Measurements from ENCODE around the gene PIK3R1.

The PIK3R1 gene

DNA sequence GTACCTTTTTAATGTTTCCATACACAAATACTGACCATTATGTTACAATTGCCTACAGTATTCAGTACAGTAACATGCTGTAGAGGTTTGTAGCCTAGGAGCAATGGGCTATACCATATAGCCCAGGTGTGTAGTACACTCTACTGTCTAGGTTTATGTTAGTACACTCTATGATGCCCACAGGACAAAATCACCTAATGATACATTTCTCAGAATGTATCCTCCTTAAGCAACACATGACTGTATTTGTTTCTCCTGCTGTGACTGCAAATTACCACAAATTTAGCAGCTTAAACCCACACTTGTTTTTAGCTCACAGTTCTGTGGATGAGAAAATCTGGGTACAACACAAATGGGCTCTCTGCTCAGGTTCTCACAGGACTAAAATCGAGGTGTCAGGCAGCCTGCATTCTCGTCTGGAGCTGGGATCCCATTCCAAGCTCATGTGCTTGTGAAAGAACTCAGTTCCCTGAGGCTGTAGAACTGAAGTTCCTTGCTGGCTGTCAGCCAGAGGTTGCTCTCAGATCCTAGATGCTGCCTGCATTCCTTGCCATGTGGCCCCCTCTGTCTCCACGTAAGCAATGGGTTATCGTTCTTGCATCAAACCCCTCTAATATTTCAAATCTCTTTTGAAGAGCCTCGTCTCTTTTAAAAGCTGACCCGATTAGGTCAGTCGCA lies 38.6 kb upstream of the PIK3R1 start:
- DNase-seq (ENCODE audit: low spot score): no peak
- no peak for TF ChIP-seq CTCF (IDR thresholded peaks at IDR 0.05; ENCODE audit: extremely low read depth, missing control alignments)

DNA sequence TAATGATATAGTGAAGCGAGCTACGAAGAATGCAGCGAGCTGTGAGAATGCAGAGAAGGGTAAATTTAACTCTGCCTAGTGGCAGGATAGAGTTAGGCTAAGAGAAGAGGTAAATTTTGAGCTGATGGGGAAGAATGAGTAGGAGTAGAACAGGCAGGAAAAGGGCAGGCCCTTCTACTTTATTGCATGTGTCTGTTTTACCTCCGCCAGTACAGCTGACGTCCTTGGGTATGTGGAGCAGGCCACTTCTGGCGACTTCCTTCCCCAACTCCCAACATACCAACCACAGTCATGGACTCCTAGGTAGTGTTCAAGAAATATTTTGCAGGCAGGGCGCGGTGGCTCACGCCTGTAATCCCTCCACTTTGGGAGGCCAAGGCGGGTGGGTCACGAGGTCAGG lies 37.9 kb upstream of the PIK3R1 start:
- DNase-seq (ENCODE audit: low spot score): no peak
- no peak for TF ChIP-seq CTCF (IDR thresholded peaks at IDR 0.05; ENCODE audit: extremely low read depth, missing control alignments)

DNA sequence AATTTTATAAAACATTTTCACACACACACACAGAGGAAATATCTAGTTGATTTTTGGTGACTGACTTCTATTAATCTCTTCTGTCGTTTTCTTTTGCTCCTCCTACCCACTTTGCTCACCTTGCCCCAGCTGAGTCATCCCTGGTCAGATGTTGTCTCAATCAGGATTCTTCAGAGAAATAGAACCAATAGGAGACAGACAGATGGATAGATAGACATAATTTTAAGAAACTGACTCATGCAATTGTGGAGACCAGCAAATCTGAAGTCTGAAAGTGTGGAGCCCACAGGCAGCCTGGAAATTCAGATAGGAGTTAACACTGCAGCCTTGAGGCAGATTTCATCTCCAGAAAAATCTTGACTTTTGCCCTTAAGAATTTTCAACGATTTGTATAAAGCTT lies 37.0 kb upstream of the PIK3R1 start:
- no peak for DNase-seq (ENCODE audit: low spot score)
- TF ChIP-seq CTCF (IDR thresholded peaks at IDR 0.05; ENCODE audit: extremely low read depth, missing control alignments): no peak

GRCh38 chr5:68180121-68181038 lies 35.2 kb upstream of the PIK3R1 start:
- TF ChIP-seq CTCF (IDR thresholded peaks at IDR 0.05; ENCODE audit: extremely low read depth, missing control alignments): no peak
- no peak for DNase-seq (ENCODE audit: low spot score)

DNA sequence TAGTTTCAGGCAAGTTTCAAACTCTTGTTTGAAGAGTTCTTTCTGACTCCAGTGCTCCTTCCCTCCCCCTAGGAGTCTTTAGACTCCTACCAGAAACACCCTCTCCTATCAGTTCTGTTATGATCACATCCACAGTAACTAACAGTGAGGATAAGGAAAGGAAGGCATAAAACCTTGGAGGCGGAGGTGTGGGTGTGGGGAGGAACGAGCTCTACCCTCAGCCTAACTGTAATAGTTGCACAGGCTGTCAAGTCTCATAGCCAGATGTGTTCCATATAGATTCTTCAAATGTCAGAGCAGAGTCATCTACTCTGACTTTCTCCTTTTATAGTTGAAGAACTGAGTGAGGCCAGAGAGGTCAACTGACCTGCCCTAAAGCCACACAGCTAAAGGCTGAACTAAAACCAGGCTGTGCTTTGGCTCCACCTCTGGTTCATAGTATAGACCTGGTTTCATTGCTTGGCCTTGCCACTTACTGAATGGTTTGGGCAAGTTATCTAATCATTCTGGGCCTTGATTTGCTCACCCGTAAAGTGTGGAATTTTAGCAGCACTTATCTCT lies 34.4 kb upstream of the PIK3R1 start:
- no peak for DNase-seq (ENCODE audit: low spot score)
- no peak for TF ChIP-seq CTCF (IDR thresholded peaks at IDR 0.05; ENCODE audit: extremely low read depth, missing control alignments)

DNA sequence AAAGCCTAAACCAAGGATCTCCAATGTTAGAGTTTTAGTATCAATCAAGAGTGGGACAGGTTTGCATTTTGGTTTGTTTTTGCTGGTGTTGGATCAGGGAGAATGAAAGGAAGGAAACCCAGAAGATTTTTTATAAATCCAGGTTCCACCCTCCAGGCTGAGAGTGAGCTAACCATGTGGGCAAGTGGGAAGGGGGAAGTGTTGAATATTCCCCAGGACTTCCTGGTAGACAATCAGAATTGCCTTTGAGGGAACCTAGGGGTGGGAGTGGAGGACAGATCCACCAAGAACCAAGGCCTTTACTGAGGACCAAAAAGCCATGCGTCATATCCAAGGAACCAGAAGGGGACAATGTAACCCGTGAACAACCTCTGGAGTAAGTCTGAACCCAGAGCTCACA lies 33.5 kb upstream of the PIK3R1 start:
- DNase-seq (ENCODE audit: low spot score): no peak
- no peak for TF ChIP-seq CTCF (IDR thresholded peaks at IDR 0.05; ENCODE audit: extremely low read depth, missing control alignments)

- DNase-seq (ENCODE audit: low spot score): no peak
- TF ChIP-seq CTCF (IDR thresholded peaks at IDR 0.05; ENCODE audit: extremely low read depth, missing control alignments): no peak
Measured at GRCh38 chr5:68182534-68182933, 33.0 kb upstream of the PIK3R1 start.

Data from GM20000 (cell line).